Testis (tissue), 3 donors: Measurements from ENCODE around the gene ACY1. TPM values are rescaled to one million over a fixed set of nuclear protein-coding genes. Genes with fewer than 3 reads are reported as not detected.

ENCODE experiments used
- DNase-seq: peaks from one replicate; pipeline ENCODE4 v3.0.0-alpha.2; 2019
- H3K27ac ChIP-seq, 2 donors: fragments of 200-600 bp; sonication (generic); one replicate each; pipeline ENCODE4 v1.5.1; 2019
- H3K27me3 ChIP-seq: fragments of 200-600 bp; sonication (generic); one replicate; pipeline ENCODE4 v1.5.1; 2019
- H3K36me3 ChIP-seq: fragments of 200-600 bp; sonication (generic); one replicate; pipeline ENCODE4 v1.5.1; 2017; ENCODE audit warnings: low read depth; ENCODE audit errors: missing control alignments
- H3K4me1 ChIP-seq: fragments of 200-600 bp; sonication (generic); one replicate; pipeline ENCODE4 v1.5.1; 2019
- H3K4me3 ChIP-seq, 2 donors: fragments of 200-600 bp; sonication (generic); one replicate each; pipeline ENCODE4 v1.5.1; 2017 to 2019
- H3K9me3 ChIP-seq: fragments of 200-600 bp; sonication (generic); one replicate; pipeline ENCODE4 v1.5.1; 2017
- POLR2A ChIP-seq: fragments of 450-650 bp; IDR thresholded peaks from one replicate; pipeline ENCODE4 v1.6.1; 2017; ENCODE audit warnings: antibody characterized with exemption, mild to moderate bottlenecking, moderate library complexity
- WGBS, 2 donors: methylation state at CpG; one replicate each; pipeline ENCODE4 v1.1.5; 2018; 5-methylcytosine and 5-hydroxymethylcytosine counted together
- intact Hi-C: fragments of 100-400 bp; cut with DNase I; formaldehyde crosslinking; loops from one replicate; pipeline ENCODE4 v1.15.1; 2023; ENCODE audit warnings: low total_unique reads
- polyA plus RNA-seq: library from polyadenylated mRNA; stranded (reverse); fragments of 350-450 nt; fragmentation: Illumina TruSeq; extraction: RNeasy Lipid Tissue Mini Kit (QIAGEN cat#74804); gene quantifications from one replicate; pipeline ENCODE4 v1.2.3, GENCODE V29; 2014; ENCODE audit warnings: low read depth, low replicate concordance; ENCODE audit not compliant: insufficient read depth
- total RNA-seq, 2 donors: library from RNA; depleted of rRNA; stranded (reverse); fragments of >200 nt; gene quantifications; one replicate each; pipeline ENCODE4 v1.2.3, GENCODE V29; 2016
- TF ChIP-seq, protein P1 (sequence below), 3 experiments: fragments of 450-650 bp in 2 of 3; fragments of 200-600 bp in 1 of 3; sonication (generic) in 1 of 3; IDR thresholded peaks; one replicate each; pipeline ENCODE4 v1.5.1; 2016 to 2019; ENCODE audit warnings: antibody characterized with exemption in 3 of 3, mild to moderate bottlenecking in 2 of 3, moderate library complexity in 1 of 3

Gene ACY1
- total and polyA plus RNA-seq, 3 donors from 2014 or later = 16.0 to 26.7 (median 17.1) TPM

DNA sequence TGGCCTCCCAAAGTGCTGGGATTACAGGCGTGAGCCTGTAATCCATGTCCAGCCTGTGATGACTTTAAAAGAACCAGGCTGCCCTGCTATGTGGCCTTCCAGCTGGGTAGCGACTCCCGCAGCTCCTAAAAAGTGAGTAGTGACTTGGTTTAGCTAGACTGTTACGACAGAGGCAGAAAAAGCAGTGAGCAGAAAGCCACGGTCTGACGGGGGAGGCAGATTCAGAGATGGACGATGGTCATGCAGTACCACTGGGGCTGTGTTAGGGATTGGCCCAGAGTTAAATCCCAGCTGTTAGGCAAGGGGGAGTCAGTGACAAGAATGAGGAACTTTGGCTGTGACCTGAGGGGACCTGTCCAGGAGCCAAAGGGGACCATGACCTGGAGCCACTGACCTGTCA, 15.4 kb downstream of the ACY1 start:
- WGBS, 2 donors = 77 to 80% methylated on average over 7 of the region's 7 CpGs
- intact Hi-C loops = no loop called here

DNA sequence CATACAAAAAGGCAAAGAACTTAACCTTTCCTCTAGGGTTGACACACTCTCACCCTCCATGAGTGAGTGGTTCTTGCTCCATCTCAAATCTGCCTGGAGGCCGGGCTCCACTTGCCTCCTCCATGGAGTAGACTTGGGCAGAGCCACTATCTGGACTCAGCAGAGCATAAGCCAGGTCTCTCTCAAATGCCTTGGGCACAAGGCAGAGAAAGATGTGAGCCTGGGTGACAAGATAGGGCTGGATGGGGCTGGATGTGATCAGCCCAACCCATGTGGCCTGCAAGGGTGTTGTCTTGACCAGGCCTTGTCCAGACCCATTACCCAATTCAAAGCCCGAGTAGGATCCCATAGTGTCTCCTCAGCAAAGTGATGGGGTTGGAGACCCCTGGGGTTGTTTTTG, 16.5 kb downstream of the ACY1 start:
- no peaks in the 10 kb centered on the region for H3K9me3 ChIP-seq
- no peak overlapping the region for H3K27ac ChIP-seq
- no peak overlapping the region for H3K4me3 ChIP-seq
- no peaks in the 10 kb centered on the region for H3K27me3 ChIP-seq
- peaks cover 12% of the 10 kb centered on the region for H3K4me1 ChIP-seq
- WGBS, 2 donors = 76 to 83% methylated on average over 2 of the region's 2 CpGs
- no peaks in the 10 kb centered on the region for H3K36me3 ChIP-seq
- DNase-seq = no peak
- intact Hi-C loops = loop anchor here (5.0 to 10.0 kb wide), 2 partner anchors 55 to 142 kb away; partner anchors contain the start of gene DUSP7
- TF ChIP-seq POLR2A = no peak
- TF ChIP-seq, protein P1, sequence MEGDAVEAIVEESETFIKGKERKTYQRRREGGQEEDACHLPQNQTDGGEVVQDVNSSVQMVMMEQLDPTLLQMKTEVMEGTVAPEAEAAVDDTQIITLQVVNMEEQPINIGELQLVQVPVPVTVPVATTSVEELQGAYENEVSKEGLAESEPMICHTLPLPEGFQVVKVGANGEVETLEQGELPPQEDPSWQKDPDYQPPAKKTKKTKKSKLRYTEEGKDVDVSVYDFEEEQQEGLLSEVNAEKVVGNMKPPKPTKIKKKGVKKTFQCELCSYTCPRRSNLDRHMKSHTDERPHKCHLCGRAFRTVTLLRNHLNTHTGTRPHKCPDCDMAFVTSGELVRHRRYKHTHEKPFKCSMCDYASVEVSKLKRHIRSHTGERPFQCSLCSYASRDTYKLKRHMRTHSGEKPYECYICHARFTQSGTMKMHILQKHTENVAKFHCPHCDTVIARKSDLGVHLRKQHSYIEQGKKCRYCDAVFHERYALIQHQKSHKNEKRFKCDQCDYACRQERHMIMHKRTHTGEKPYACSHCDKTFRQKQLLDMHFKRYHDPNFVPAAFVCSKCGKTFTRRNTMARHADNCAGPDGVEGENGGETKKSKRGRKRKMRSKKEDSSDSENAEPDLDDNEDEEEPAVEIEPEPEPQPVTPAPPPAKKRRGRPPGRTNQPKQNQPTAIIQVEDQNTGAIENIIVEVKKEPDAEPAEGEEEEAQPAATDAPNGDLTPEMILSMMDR (IDR thresholded peaks at IDR 0.05) = no peak

More for the DNA sequence above, 15.4 kb downstream of the ACY1 start:
- no peak overlapping the region for H3K27ac ChIP-seq
- no peaks in the 10 kb centered on the region for H3K9me3 ChIP-seq
- DNase-seq = no peak
- no peaks in the 10 kb centered on the region for H3K27me3 ChIP-seq
- no peaks in the 10 kb centered on the region for H3K36me3 ChIP-seq
- peaks cover 11% of the 10 kb centered on the region for H3K4me1 ChIP-seq
- TF ChIP-seq, protein P1 (IDR thresholded peaks at IDR 0.05) = no peak
- no peak overlapping the region for H3K4me3 ChIP-seq

DNA sequence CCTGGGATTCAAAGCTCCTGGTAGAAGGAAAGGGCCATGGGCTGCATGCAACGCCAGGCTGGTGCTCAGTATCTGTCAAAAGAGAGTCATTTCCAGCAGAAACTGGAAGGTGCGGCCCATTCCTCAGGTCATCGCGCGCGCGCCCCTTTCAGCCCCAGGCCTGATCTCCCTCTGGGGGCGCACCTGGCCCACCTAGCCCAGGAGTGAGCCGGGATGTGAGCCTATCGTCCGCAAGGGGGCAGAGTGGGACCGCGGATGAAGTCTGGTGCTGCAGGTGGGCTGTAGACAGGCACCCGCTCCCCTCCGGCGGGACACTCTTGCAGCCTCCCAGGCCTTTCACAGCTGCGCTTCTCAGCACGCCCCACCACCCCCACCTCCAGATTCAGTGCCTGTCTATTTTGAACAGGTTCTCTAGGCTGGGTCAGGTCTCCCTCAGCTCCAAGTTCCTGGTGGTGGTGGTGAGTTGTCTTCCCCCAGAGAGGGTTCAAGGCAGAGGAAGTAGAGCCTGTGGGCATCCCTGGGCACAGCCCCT, 18.2 kb downstream of the ACY1 start:
- Histone ChIP-seq H3K27ac (no peak overlapping the region), H3K36me3 (no peaks in the 10 kb centered on the region), H3K9me3 (no peaks in the 10 kb centered on the region), H3K4me3 (no peak overlapping the region), H3K27me3 (no peaks in the 10 kb centered on the region), H3K4me1 (peaks cover 25% of the 10 kb centered on the region)
- no peak for TF ChIP-seq POLR2A
- TF ChIP-seq, protein P1 (IDR thresholded peaks at IDR 0.05) = peak; percentile 82 to 96 (median 88)
- intact Hi-C loops = loop anchor here (5.0 to 10.0 kb wide), 2 partner anchors 53 to 141 kb away; partner anchors contain the start of gene DUSP7
- peak; percentile 81 for DNase-seq
- 12 to 14% methylated on average over 11 to 18 of the region's 18 CpGs for WGBS, 2 donors

DNA sequence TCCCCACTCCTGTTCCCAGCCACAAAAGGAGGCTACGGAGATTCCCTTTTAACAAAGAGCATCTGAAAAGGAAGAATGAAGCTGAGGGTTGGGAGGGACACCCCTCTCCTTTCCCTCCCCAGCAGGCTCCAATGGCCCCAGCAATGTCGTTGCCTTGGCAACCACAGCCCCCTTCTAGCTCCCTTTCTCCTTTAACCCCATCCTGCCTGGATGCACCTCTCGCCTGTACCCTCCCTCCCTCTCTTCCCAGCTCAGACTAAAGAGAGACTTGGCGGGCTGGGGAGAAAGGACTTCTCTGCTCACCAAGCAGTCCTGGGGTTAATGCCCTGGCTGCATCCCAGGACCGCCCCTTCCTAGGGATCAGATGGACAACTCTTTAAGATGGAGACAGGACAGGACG, 19.4 kb downstream of the ACY1 start:
- H3K4me3 ChIP-seq = no peak overlapping the region
- H3K27ac ChIP-seq = no peak overlapping the region
- DNase-seq = no peak
- no peaks in the 10 kb centered on the region for H3K9me3 ChIP-seq
- 77% methylated on average over 6 of the region's 6 CpGs for WGBS, 2 donors
- H3K27me3 ChIP-seq = no peaks in the 10 kb centered on the region
- no peaks in the 10 kb centered on the region for H3K36me3 ChIP-seq
- intact Hi-C loops = loop anchor here (5.0 to 10.0 kb wide), 2 partner anchors 52 to 140 kb away; partner anchors contain the start of gene DUSP7
- peaks cover 37% of the 10 kb centered on the region for H3K4me1 ChIP-seq
- TF ChIP-seq, protein P1 (IDR thresholded peaks at IDR 0.05) = no peak
- TF ChIP-seq POLR2A = no peak
